GM15510 (cell line): Measurements from ENCODE around the gene CDK19.

Experiments used
- POLR2A ChIP-seq: IDR thresholded peaks from 3 replicates; pipeline ENCODE4 v1.6.1; 2011; ENCODE audit warnings: borderline replicate concordance; ENCODE audit not compliant: insufficient read length; ENCODE audit errors: extremely low read depth

CDK19 gene

DNA sequence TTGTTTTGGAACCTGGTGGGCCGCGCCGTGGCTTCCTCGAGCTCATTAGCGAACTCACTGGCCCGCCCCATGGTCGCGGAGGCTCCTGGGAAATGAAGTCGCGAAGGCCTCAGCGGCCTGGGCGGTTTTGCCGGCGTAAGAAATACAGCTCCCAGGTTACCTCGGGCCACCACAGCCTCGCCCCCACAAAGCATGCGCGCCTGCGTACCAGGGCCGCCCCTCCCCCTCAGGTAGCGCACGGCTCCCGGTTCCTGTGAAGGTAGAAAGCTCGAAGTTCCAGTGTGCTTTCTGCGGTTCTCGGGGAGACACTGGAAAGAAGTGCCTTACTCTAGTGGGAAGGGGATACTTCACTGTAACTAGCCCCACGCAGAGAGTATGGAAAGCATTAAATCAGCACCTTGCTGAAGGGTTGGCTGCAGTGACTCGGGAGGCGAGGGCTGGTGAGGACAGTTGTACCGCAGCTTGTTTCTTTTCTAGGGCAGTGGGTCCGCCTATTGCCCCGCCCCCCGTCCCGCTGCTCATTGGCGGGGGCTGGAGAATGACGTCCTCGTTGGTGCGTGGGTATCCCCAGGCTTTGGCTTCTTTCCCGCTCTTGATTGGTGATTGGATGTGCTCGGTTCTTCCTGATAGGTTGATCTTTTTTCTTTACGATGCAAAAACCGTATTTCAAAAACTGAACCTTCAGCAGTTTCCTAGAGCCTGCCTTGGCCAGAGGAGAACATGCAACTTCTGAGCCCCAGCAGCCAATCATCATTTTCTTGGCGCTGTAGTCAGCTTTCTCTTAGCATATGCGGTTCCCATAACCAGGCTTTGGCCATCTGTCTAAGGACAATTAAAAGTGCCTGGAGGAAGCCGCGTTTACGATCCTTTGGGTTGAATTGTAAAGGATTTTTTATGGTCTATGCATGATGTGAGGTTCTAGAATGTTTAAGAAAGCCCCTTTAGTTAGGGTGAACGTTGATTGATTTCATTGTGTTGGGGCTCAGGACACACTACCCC is at the start of gene CDK19:
TSS of gene CDK19 (minus strand) at position 59 of the 999 bp plus-strand sequence. CDS start 333 bp downstream, outside the sequence.
- peak; percentile 93 for TF ChIP-seq POLR2A

- TF ChIP-seq POLR2A: no peak
These were observed 49.6 kb upstream of the CDK19 start for GRCh38 chr6:110864824-110865223.

DNA sequence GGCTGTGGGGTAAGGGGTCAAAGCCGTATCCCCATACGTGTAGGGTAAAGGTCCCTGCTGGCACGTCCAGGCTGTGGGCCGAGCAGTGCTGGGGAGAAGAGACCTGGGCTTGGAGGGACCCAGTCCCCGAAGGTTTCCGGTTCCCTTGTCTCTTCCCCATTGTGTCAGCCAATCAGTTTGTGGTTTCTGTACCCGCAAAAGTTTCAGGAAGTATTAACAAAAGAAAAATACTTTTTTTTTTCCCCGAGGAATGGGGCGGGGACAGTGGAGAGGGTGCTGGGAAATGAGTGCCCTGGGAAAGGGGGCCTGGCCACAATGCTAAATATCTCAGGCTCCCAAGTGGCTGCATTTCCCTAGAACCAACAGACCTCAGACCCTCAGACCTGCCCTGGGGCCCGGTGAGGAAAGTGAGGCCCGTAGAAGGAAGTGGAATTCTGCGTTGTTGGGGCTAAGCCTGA is 44.1 kb upstream of the CDK19 start:
- no peak for TF ChIP-seq POLR2A

DNA sequence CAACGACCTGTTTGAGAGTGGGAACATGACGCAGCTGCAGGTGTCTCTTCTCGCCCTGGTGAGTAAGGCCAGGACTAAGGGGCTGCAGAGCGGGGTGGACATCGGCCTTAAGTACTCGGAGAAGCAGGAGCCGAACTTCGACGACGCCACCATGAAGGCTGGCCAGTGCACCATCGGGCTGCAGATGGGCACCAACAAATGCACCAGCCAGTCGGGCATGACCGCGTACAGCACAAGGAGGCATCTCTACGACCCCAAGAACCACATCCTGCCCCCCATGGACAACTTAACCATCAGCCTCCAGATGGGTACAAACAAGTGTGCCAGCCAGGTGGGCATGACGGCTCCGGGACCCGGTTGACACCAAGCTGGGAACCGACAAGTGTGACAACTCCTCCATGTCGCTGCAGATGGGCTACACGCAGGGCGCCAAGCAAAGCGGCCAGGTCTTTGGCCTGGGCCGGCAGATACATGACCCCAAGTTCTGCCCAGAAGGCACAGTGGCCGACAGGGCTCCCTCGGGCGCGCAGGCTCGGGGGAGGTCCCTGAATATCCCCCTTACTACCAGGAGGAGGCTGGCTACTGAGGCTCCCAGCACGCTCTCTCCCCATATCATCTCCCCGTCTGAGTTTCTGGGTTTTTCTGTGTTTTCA is 43.4 kb upstream of the CDK19 start:
- no peak for TF ChIP-seq POLR2A

DNA sequence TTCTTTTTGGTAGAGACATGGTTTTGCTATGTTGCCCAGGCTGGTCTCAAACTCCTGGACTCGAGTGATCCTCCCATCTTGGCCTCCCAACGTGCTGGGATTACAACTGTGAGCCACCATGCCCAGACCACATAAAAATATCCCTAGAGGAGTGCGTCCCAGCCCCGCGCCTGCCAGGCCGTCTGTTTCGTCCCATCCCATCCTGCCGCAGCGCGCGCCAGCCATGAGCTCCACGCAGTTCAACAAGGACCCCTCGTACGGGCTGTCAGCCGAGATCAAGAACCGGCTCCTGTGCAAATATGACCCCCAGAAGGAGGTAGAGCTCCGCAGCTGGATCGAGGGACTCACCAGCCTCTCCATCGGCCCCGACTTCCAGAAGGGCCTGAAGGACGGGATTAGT is 42.7 kb upstream of the CDK19 start:
- TF ChIP-seq POLR2A: no peak

DNA sequence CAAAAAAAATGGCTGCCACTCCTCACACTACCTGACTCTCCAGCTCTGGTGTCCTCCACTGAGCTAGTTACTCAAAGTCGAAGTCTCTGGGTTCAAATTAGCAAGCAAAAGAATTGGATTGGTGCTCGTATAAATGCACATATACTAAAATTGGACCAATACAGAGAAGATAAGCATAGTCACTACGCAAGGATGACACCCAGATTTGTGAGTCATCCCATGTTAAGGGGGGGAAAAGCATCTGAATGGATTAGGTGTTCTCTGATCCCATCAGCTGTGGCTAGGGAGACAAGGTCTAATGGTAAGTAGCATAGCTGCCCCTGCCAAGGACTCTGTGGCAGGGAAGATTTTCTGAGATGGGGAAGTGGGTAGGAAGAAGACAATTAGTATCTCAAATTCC is 41.0 kb upstream of the CDK19 start:
- TF ChIP-seq POLR2A: no peak

GRCh38 chr6:110853754-110854477 is 38.6 kb upstream of the CDK19 start:
- no peak for TF ChIP-seq POLR2A

- TF ChIP-seq POLR2A: no peak
These were observed 37.5 kb upstream of the CDK19 start for GRCh38 chr6:110852773-110853172.

GRCh38 chr6:110849781-110850180 is 34.5 kb upstream of the CDK19 start:
- TF ChIP-seq POLR2A: no peak

DNA sequence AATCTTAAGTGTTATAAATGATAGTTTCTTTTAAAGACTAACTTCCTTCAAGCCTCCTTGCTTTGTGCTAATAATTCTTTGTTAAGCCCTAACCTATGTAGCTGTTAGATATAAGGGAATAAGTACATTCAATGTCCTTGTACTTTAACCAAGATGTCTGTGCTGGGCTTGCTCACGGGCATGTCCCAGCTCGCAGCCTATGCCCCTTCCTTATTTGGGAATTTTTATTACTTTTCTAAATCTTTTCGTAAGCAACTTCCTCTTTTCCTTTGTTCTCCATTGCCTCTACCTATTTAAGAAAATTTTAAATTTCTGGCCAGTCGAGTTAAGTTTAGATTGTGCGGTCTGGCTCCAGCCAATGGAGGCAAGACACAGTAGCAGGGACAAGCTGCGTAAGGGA is 26.0 kb upstream of the CDK19 start:
- no peak for TF ChIP-seq POLR2A

- no peak for TF ChIP-seq POLR2A
These were observed 18.6 kb upstream of the CDK19 start for GRCh38 chr6:110833831-110834230.

GRCh38 chr6:110831405-110831804 is 16.1 kb upstream of the CDK19 start:
- TF ChIP-seq POLR2A: no peak

- TF ChIP-seq POLR2A: no peak
These were observed 13.1 kb upstream of the CDK19 start for GRCh38 chr6:110828396-110828795.

DNA sequence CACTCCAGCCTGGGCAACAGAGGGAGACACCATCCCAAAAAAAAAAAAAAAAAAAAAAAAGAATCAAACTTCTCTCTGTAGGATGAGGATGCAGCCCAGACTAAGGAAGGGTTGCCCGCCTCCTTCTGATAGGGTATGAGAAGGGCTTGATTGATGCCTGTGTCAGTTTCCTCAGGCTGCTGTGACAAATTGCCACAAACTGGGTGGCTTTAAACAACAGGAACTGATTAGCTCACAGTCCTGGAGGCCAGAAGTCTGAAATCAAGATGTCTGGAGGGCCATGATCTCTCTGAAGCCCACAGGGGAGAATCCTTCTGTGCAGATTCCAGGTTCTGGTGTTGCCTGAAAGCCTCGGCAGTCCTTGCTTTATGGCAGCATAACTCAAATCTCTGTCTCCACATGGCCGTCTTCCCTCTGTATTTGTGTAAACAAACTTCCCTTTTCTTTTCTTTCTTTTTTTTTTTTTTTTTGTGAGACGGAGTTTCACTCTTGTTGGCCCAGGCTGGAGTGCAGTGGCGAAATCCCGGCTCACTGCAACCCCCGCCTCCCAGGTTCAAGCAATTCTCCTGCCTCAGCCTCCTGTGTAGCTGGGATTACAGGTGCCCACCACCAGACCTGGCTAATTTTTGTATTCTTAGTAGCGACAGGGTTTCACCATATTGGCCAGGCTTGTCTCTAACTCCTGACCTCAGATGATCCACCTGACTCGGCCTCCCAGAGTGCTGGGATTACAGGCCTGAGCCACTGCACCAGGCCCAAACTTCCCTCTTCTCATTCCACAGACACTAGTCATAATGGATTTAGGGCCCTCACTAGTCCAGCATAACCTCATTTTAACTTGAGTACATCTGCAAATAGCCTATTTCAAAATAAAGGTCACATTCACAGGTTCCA is 11.2 kb upstream of the CDK19 start:
- TF ChIP-seq POLR2A: no peak

- TF ChIP-seq POLR2A: no peak
These were observed 7.9 kb upstream of the CDK19 start for GRCh38 chr6:110823146-110823545.

GRCh38 chr6:110822249-110822648 is 7.0 kb upstream of the CDK19 start:
- no peak for TF ChIP-seq POLR2A
